ENCODE results near the gene SPATA18. TPM values are rescaled to one million over a fixed set of nuclear protein-coding genes. Genes with fewer than 3 reads are reported as not detected.

SPATA18 gene, protein sequence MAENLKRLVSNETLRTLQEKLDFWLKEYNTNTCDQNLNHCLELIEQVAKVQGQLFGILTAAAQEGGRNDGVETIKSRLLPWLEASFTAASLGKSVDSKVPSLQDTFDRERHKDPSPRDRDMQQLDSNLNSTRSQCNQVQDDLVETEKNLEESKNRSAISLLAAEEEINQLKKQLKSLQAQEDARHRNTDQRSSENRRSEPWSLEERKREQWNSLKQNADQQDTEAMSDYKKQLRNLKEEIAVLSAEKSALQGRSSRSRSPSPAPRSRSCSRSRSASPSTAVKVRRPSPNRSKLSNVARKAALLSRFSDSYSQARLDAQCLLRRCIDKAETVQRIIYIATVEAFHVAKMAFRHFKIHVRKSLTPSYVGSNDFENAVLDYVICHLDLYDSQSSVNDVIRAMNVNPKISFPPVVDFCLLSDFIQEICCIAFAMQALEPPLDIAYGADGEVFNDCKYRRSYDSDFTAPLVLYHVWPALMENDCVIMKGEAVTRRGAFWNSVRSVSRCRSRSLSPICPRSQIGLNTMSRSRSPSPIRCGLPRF
- 10.3 and 14.6 TPM in 2 replicates for total RNA-seq

DNA sequence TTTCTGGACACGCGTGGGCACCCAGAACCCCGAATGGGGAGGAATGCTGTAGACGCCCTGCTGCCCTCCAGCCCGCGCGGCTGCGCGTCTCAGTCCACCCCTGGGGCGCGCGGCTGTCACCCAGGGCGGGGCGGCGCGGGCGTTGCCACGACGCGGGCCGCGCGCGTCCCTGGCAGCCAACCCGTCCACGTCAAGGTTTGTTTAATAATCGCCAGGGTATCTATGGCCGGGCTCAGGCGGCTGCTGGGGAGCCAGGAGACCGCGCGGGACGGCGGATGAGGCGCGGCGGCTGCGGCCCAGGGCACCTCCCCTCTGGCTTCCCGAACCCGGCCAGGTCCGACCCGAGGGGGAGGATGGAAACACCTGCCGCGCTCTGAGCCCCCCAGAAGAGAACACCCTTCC, at the start of gene SPATA18:
SPATA18 (plus strand) TSS at position 92 of the 402 bp plus-strand sequence. CDS start 401 bp downstream, outside the sequence.

GRCh38 chr4:52019936-52020657, 31.0 kb upstream of the SPATA18 start, which contains the start of gene LRRC66:
TSS of gene LRRC66 (minus strand) at chr4:52020363. CDS start at chr4:52017613, 2,750 bp downstream.

GRCh38 chr4:52038103-52038912, 12.8 kb upstream of the SPATA18 start, which contains the start of gene SGCB:
TSS of gene SGCB (minus strand) at chr4:52038299. CDS start at chr4:52038259, 40 bp downstream.

Other genes starting within 250 kb of the SPATA18 start
- 53.6 and 62.1 TPM in 2 replicates for gene DCUN1D4, start 208.2 kb upstream of the SPATA18 start, total RNA-seq
- 0.29 and 0.93 TPM in 2 replicates for gene LRRC66, start 30.9 kb upstream of the SPATA18 start, total RNA-seq
- gene SGCB, start 13.0 kb upstream of the SPATA18 start, total RNA-seq, result 42.0 and 42.7 TPM in 2 replicates